Astrocyte (in vitro differentiated cells and primary cell): ENCODE results near the gene ARHGAP40.

Experiments used
- CTCF ChIP-seq: IDR thresholded peaks from 2 replicates; pipeline ENCODE4 v1.5.1; 2011; ENCODE audit warnings: low read depth, mild to moderate bottlenecking, inconsistent platforms, low read length, moderate library complexity; ENCODE audit not compliant: insufficient read depth
- EZH2 ChIP-seq: IDR thresholded peaks from 2 replicates; pipeline ENCODE4 v1.6.1; 2012; ENCODE audit warnings: mild to moderate bottlenecking, low read length, inconsistent platforms; ENCODE audit not compliant: insufficient read depth

DNA sequence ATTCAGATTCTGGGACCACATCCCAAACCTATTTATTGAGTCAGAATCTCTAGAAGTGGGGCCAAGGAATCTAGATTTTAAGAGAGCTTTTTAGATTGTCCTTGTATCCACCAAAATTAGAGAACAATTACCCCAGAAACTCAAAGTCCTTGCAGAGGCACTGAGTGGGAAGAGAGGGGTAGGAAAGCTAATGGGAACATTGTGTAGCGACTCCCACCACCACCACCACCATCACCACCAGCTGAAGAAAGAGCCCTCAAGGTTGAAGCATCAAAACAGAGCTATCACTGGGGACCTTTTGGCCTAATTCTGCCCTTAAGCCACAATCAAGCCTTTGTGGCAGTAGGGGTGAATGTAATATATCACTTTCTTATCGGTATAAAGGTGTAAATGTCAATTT, 83.7 kb downstream of the ARHGAP40 start:
- TF ChIP-seq CTCF (no peak), EZH2 (no peak)
